GM19043 (cell line): ENCODE measurements around the gene RCOR1.
"Not testable (repeated sequence)": the region's sequence is repeated elsewhere in the genome, so short reads cannot be mapped to it uniquely, and the experiment has no call there.

Source experiments
- ATAC-seq: cut with Tn5 transposase; IDR thresholded peaks from one replicate; pipeline ENCODE4 v1.9.1; 2021; ENCODE audit warnings: low read depth; ENCODE audit not compliant: unreplicated experiment

The RCOR1 gene

DNA sequence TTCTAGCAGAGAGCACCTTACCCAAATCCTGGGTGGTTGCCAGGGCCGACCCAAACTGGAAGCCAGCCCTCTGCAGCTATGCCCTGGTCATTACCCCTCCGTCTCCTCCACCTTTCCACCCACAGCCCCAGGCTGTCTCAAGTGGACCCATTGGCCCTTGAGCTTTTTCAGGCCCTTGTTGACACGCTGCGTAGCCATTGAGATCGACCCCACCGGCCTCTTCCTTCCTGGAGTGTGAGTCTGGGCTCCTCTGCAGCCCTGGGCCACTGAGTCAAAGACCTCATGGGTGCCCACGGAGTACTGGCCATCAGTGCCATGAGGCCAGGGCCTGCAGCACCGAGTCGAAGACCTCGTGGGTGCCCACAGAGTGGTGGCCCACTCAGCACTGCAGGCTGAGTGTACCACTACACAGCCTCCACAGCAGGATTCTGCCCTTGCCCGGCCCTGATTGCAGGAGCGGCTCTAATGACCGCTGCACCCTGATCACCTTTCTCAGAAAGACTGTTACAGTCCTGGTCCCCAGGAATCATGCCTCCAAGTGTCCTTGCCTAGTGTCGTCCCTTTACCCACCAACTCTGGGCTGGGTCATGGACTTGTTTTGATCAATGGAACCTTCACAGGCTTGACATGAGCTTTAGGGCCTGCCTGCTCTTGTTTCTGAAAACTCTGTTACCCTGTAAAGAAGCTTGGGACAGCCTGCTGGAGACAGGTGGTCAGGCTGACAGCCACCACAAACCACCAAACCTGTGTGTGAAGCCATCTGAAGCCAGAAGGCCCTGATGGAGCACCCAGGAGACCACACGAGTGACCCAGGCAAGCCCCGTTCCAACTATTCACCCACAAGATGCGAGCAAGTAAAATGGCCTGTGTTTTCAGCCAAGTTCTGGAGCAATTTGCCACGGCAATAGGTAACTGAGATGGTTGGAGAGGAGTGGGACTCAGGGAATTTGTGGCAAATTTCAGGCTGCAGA lies 145.2 kb downstream of the RCOR1 start:
- no peak for ATAC-seq

DNA sequence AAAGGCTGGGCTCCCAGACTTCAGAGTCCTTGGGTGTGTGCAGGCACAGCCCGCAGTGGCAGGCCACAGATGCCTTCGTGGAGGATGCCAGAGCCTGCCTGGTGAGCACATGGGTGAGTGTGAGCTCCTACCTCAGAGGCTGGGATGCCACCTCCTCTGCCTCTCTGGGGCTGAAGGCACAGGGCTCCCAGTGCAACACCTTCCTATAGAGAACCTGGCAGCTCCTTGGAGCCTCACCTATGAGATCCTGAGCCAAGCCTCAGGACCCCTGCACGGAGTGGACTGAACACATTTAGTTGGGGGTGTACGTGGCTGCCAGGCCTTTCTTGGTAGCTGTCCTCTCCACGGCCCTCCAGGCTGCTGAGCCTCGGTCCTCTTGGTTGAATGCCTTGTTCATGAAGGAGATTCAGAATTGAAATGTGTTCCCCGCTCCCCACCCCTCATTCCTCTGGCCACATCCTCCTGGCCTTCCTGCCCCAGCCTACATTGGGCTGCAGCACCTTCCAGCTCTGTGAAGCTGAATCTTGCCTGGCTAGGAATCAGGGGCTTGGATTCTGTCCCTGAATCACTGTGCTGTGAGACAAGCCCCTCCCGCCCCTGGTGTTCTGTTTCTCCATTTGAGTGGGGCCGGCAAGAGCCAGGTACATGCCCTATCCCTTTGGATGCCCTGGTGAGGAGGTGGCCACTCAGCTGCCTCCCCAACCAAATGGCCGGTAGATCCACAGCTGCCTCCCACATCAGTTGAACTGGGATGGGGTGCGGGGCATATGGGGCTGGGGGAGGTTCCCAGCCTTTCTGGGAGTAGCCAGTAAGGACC lies 146.1 kb downstream of the RCOR1 start:
- ATAC-seq = no peak

DNA sequence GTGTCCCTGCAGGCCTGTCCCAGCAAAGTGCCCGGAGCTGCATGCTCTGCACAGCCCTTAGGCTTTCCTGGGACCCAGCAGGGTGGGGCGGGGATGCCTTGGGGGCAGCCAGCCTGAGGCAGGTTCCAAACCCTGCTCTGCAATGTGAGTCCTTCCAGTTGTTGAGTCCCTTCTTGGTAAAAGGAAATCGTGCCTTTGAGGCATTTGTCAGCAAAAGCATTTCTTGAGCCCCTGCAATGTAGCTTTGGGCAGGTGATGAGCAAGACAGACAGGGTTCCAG lies 146.7 kb downstream of the RCOR1 start:
- ATAC-seq = no peak

DNA sequence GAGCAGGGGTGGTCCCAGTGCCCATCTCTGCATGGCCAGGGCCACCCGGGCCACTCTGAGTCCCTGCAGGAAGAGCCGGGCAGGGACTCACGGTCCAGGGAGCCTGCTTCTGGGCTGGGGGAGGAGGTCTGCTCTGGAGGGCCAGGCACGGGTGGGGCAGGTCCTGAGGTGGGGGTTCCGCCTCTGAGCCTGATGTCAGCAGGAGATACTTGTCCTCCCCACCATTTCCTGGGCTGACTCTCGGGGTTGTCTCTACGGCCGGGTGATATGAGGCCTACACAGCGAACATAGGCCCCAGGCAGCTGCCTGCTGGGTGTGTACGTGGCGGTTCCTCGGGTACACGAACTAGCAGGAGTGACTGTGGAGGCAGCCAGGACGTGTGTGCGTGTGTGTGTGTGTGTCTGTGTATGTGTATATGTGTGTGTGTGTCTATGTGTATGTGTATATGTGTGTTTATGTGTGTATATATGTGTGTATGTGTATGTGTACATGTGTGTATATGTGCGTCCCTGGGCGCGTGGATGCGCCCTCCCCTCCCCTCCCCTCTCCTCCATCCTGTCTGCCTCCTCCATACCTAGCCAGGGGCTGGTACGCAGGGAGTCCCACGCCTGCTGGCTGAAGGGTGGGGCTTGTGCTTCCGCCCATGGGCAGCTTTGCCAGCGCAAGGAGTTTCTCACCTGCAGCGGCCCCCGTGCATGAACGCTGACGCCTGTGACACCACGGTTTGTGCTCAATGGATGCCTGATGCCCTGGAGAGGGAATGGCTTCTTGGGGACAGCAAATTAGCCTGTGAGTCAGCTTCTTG lies 154.4 kb downstream of the RCOR1 start:
- ATAC-seq = no peak

DNA sequence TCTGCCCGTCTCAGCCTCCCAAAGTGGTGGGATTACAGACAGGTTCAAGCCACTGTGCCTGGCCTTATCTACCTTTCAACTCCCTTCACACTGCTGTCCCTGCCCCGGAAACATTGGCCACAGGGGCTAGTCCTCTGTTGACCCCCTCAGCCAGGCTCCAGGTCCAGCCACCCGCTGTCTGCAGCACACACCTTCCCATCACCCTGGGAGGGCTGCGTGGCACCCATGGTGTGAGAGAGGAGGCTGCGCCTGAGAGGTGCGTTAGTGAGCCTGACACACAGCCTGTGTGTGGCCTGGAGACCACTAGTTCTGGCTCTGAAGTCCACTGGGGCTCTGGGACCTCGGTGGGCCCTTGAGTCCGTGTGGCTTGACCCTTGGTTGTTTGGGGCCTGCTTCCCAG lies 156.4 kb downstream of the RCOR1 start:
- no peak for ATAC-seq

DNA sequence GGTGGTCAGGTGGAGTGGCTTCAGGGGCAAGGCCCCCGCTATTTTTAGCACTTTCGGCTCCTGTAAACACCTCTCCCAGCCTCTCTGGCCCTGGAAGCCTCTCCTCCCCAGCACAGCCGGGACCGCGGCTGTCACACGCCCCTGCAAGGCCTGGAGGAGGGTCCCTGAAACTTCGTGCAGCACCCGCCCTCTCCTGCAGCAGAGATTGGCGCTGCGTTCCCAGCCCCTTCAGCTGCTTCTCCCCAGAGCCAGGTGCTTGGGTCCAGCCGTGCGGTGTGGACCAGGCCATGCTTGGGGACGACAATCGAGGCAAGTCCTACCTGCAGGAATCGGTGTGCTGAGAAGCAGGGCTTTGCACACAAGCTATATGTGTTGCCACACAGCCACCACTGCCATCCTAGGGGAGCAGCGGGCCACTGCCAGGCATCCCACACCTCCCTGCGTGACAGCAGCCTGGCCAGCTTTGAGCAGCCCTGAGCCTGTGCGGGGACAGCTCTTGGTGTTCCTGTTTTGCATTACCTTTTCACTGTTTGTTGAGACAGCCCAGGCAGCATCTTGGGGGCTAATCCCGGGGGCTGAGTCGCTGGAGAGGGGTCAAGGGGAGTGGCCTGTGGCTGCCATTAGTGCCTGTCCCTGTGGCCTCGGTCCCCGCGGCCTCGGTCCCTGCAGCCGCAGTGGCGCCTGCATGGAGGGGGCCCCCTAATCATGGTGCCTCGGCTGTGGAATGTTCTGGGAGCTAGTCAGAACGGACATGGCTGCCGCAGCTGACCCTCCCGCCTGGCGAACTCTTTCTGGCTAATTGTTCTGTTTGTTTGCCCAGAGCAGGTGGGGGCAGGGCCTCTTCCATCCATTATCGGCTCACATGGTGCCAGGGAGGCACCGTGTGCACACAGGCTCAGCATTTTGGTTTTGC lies 157.2 kb downstream of the RCOR1 start:
- ATAC-seq = no peak

DNA sequence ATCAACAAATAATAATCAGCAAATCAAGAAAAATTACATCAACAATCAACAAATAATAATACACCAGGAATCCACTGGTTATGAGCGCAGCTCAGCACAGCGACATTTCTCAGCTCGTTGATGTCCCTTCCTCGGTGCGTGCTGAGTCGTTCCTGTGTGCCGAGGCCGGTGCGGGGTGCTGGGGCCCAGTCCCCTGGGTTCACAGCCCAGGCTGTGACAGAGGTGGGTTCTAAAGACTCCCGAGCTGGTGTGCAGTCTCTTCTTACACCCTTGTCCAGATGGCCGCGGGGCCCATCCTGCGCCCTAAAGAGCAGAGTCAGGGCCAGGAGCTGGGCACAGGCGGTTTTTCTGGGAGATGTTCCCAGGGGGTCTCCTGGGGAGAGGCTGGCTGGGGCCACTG lies 157.9 kb downstream of the RCOR1 start:
- no peak for ATAC-seq

DNA sequence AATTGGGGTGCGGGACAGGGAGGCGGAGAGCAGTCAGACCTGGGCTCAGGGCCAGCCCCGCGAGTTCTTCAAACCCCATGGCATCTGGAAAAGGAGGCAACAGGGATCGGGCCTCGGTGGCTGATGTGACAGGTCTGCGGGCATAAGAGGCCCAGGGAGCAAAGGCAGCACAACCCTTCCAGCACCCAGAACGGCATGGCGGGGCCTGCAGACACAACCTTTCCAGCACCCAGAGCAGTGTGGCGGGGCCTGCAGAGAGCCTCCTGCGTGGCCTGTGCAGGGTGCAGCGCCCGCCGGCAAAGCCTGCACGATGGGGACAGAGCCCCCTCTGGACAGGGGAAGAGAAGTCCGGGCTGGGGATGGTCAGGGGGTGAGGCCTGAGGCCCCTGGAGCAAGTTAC lies 158.6 kb downstream of the RCOR1 start:
- ATAC-seq = no peak

DNA sequence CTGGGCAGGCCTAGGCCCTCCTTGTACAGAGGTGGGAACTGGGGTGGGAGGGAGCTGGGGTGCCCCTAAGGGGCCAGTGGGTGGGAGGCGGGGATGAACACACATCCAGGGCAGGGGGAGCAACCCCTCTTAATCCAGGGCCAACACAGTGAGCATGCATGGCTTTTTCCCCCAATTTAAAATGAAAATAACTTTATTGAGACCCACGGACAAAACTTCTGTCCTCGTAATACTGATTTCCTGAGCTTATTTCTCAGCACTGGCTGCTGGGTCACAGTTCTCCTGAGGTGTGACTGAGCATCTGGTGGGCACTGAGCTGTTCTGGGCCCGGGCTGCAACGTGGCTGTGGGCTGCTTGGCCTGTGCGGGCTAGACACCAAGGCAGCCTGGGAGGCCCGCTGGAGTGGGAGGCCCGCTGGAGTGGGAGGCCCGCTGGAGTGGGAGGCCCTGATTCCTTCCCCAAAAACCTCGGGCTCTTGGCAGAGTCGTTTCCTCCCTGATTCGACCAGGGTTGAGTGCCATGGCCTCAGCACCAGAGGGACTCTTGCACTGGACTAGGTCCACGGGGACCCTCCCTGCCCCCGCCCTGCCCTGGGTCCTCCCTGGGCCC lies 159.9 kb downstream of the RCOR1 start:
- ATAC-seq = no peak

DNA sequence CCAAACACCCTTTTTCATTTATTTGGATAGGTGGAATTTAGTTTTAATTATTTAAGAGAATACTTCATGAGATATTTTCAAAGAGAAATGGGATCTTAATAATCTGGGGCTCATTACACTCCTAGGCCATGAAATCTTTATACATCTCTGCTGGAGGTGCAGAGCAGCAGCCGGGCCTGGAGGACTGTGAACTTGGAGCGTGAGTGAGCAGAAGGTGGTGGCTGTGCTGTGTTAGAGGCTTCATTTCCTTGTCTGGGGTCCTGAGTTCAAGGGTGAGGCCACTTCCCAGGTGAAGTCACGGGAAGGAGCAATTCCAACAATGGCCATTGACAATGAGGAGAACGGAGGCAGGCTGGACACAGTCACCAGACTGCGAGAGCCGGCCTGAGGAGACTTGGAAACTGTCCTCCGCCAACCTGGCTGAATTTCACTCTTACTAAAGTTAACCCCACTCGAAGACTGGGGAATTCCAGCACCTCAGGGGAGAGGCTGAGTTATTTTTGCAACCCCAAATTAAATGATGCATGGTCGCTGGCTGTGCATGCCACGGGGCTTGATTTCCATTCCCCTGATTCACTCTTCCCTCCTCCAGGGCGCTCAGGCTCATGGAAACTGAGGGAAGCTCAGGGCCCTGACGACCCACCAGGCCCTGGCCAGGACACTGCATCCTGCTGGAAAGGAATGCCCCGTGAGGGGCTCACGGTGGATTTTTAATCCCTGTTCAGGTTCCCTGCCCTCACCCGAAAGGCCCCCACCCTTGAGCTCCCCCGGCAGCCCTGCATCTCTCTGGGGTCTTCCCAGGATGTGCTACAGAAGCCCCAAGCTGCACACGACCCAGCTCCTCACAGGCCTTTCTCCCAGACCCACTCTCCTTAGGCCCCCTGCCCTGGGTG lies 162.2 kb downstream of the RCOR1 start:
- no peak for ATAC-seq

DNA sequence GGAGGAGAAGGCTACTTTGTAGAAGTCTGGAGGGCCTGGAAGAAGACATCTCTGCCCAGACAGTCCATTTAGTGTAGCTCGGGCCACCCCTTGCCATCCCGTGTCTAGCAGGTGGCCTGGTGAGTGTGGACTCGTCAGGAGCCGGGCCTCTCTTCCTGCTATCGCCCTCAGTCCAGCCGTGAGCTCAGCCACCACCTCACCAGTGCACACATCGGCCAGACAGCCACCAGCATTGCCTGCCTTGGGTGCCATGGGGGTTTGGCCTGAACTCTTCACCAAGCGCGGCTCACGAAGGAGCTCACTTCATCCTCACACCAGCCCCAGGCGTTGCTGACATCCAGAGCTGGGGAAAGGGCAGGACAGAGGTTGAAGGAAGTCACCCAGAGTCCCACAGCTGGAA lies 165.2 kb downstream of the RCOR1 start:
- no peak for ATAC-seq

DNA sequence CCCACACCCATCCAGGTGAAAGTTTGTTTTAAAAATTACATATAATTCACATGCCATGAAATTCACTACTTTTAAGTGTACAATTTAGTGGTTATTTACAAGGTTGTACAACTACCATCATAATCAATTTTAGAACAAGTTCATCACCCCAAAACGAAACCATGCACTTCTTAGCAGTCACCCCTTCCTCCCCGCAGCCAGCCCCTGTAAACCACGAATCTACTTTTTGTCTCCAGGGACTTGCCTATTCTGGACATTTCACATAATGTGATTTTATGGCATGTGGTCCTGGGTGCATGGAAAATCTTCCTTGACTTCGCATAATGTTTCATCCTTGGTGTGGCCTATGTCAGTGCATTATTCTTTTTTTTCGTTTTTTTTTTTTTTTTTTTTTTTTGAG lies 165.6 kb downstream of the RCOR1 start:
- no peak for ATAC-seq

DNA sequence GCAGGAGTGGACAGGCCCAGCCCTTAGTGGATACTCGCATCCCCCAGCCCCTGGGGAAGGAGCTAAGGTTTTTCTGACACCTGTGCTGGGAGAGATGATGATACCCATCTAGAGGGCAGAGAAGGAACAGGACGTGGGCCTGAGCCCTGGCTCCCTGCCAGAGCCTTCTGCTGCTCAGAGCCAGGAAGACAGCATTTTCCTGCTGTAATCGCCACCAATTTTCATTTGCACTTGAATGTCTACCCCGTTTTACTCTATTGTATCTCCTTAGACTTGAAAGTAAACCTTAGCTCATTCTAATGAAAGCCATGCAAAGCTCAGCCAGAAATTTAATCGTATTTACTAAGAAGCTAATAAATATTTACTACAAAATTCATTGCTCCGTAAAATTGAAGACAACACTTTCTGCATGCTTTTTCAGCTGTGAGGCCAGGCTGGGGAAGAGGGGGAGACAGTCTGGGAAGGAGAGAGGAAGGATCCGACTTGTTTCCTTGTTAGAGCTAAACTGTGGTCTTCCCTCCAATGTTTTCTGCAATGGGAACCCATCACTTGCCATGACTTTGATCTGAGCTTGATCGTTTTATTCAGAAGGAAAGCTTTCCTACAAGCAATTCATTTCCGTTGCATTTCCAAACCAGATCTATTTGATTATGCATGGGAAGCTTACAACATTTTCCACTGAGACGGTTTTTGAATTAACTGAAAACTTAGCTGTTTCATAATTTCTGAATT lies 167.2 kb downstream of the RCOR1 start:
- ATAC-seq = no peak

DNA sequence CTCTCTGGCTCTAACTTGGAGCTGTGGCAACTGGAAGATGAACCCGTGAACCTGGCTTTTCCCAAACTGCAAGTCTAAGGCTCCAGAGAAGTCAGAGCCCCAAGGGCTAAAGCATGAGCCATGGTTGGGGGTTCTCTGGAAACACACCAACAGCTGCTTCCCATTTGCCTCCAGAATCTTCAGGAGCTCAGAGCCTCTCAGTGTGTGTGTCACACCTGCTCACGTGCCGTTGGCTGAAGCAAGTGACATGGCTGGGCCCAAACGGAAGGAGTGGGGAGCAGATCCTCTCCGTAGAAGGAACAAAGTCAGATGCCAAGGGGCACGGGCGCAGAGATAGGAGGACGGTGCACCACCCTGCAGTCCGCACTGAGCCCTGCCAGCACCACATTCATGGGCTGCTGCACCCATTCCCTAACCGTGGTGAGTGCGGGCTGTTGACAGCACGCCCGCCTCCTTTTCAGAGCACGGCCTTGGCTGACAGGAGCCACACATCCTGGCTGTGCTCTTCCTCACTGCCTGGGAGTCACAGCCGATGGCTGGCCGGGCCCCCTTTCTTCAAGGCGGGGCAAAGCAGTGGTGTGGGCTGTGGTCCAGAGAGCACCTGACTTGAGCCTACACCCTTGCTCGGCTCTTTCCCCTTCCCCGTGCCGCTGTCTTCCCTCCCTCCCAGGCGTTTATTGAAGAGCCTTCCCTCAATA lies 168.2 kb downstream of the RCOR1 start:
- no peak for ATAC-seq

DNA sequence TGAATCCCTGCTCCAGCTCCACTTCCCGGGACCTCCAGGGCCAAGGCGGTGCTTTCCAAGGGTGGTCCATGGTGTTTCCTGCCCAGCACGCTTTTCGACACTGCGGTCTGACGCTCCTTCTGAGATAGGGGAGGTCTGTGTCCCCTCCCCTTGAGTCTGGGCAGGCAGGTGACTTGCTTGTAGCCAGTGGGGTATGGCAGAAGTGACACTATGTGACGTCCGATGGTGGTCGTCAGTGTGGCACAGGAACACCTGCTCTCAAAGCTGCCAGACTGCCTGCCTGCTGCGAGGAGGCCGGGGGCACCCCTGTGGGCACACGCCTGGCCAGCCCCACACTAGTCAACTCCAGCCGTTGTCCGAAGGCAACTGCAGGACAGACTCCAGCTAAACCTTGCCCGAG lies 168.8 kb downstream of the RCOR1 start:
- ATAC-seq = no peak

DNA sequence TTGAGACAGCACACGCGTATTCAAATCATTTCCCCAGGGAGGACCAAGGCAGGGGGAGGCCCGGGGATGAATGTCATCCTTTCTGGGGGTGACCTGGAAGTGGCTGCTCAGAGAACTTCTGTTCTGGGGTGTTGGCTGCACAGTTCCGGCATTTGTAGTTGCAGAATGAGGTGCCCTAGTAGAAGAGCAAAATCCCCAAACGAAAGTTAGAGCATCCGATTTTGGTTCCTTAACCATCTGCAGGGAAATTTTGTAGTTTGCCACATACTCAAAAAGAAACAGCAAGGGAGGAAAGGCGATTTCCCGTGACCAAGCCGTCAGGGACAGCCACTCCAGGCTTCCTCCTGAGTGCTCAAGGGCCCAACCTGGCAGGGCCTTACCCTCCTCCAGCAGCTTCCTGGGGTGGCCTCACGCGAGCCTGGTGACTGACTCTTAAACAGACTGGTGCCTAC lies 171.8 kb downstream of the RCOR1 start:
- ATAC-seq = peak; percentile 65

DNA sequence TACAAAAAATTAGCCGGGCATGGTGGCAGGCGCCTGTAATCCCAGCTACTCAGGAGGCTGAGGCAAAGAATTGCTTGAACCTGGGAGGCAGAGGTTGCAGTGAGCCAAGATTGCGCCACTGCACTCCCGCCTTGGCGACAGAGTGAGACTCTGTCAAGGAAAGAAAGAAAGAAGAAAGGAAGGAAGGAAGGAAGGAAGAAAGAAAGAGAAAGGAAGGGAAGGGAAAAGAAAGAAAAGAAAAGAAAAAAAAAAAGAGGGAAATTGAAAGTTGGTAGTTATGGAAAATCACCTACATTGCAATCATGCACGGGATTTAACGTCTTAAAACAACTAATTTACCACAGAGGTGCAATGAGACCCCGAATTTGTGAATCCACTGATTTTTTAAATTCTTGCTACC lies 173.3 kb downstream of the RCOR1 start:
- ATAC-seq = not testable (repeated sequence)
